Glomerular visceral epithelial cell (primary cell): Measurements from ENCODE around the gene LRCH3.
"Not testable (repeated sequence)": the region's sequence is repeated elsewhere in the genome, so short reads cannot be mapped to it uniquely, and the experiment has no call there.

Experiments
- DNase-seq: peaks from one replicate; pipeline ENCODE4 v3.0.0-alpha.2; 2016; ENCODE audit errors: extremely low spot score

The LRCH3 gene

GRCh38 chr3:197882586-197882985 is 91.5 kb downstream of the LRCH3 start:
- no peak for DNase-seq

GRCh38 chr3:197883541-197883940 is 92.5 kb downstream of the LRCH3 start:
- DNase-seq, result no peak

GRCh38 chr3:197884330-197884729 is 93.3 kb downstream of the LRCH3 start:
- DNase-seq, result not testable (repeated sequence)

- not testable (repeated sequence) for DNase-seq
These were observed 95.0 kb downstream of the LRCH3 start for GRCh38 chr3:197886052-197886451.

- DNase-seq, result not testable (repeated sequence)
These were observed 96.5 kb downstream of the LRCH3 start for GRCh38 chr3:197887430-197888053.

- no peak for DNase-seq
These were observed 97.5 kb downstream of the LRCH3 start for GRCh38 chr3:197888511-197888910.

- DNase-seq, result no peak
These were observed 98.3 kb downstream of the LRCH3 start for GRCh38 chr3:197889204-197889930.

- no peak for DNase-seq
These were observed 99.6 kb downstream of the LRCH3 start for GRCh38 chr3:197890693-197891092.

- DNase-seq, result no peak
These were observed 101.1 kb downstream of the LRCH3 start for GRCh38 chr3:197892162-197892561.

GRCh38 chr3:197896421-197896820 is 105.4 kb downstream of the LRCH3 start:
- no peak for DNase-seq

GRCh38 chr3:197899833-197900478 is 108.9 kb downstream of the LRCH3 start:
- DNase-seq, result no peak

GRCh38 chr3:197901626-197902025 is 110.6 kb downstream of the LRCH3 start:
- no peak for DNase-seq

- DNase-seq, result peak; percentile 94
These were observed 115.2 kb downstream of the LRCH3 start for GRCh38 chr3:197906023-197906849.

- DNase-seq, result no peak
These were observed 115.8 kb downstream of the LRCH3 start for GRCh38 chr3:197906850-197907187.

GRCh38 chr3:197907196-197907595 is 116.1 kb downstream of the LRCH3 start:
- DNase-seq, result no peak

GRCh38 chr3:197908550-197908949 is 117.5 kb downstream of the LRCH3 start:
- DNase-seq, result not testable (repeated sequence)

GRCh38 chr3:197908957-197909701 is 118.1 kb downstream of the LRCH3 start:
- DNase-seq, result no peak

GRCh38 chr3:197912741-197913476 is 121.9 kb downstream of the LRCH3 start:
- DNase-seq, result no peak

GRCh38 chr3:197913641-197914380 is 122.8 kb downstream of the LRCH3 start:
- DNase-seq, result no peak
